Measurements from ENCODE around the gene PRKCE.

- TF ChIP-seq EZH2phosphoT487 (IDR thresholded peaks at IDR 0.05; ENCODE audit: low read depth, severe bottlenecking, unreplicated experiment) (no peak), EZH2 (IDR thresholded peaks at IDR 0.05; ENCODE audit: borderline replicate concordance) (no peak)
- TF ChIP-seq, protein P1, sequence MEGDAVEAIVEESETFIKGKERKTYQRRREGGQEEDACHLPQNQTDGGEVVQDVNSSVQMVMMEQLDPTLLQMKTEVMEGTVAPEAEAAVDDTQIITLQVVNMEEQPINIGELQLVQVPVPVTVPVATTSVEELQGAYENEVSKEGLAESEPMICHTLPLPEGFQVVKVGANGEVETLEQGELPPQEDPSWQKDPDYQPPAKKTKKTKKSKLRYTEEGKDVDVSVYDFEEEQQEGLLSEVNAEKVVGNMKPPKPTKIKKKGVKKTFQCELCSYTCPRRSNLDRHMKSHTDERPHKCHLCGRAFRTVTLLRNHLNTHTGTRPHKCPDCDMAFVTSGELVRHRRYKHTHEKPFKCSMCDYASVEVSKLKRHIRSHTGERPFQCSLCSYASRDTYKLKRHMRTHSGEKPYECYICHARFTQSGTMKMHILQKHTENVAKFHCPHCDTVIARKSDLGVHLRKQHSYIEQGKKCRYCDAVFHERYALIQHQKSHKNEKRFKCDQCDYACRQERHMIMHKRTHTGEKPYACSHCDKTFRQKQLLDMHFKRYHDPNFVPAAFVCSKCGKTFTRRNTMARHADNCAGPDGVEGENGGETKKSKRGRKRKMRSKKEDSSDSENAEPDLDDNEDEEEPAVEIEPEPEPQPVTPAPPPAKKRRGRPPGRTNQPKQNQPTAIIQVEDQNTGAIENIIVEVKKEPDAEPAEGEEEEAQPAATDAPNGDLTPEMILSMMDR (IDR thresholded peaks at IDR 0.05; ENCODE audit: poor library complexity): no peak
These were observed 48.9 kb upstream of the PRKCE start for GRCh38 chr2:45602624-45603023.
